WTC11 (cell line): ENCODE results near the gene PKHD1. TPM values are rescaled to one million over a fixed set of nuclear protein-coding genes. Genes with fewer than 3 reads are reported as not detected.

Source experiments
- ATAC-seq: fragments of 200-7000 bp; cut with Tn5 transposase; 2 replicates; pipeline ENCODE4 v1.10.0; 2021; ENCODE audit warnings: mild to moderate bottlenecking, moderate library complexity
- CTCF ChIA-PET: fragments of 300-600 bp; sonication (Branson Sonifier 250); formaldehyde crosslinking; loops from one replicate; lab custom pipeline; 2021; ENCODE audit warnings: antibody characterized with exemption; lab: Charles Lee
- POLR2A ChIA-PET: fragments of 350-600 bp; sonication (Branson Sonifier 250); formaldehyde crosslinking; loops from one replicate; lab custom pipeline; 2021; ENCODE audit warnings: antibody characterized with exemption; lab: Charles Lee
- DNase-seq: peaks from one replicate; pipeline ENCODE4 v3.0.0; 2021; ENCODE audit warnings: low spot score
- H3K27ac Mint-ChIP-seq: 2 replicates; pipeline ENCODE4 v1.8.0; 2021; ENCODE audit warnings: mixed read lengths
- H3K27me3 Mint-ChIP-seq: 2 replicates; pipeline ENCODE4 v1.8.0; 2021; ENCODE audit warnings: low read depth, mild to moderate bottlenecking, moderate library complexity, mixed read lengths
- H3K36me3 Mint-ChIP-seq: 2 replicates; pipeline ENCODE4 v1.8.0; 2021; ENCODE audit warnings: mixed read lengths
- H3K4me1 Mint-ChIP-seq: 2 replicates; pipeline ENCODE4 v1.8.0; 2022; ENCODE audit warnings: mixed read lengths
- H3K4me3 Mint-ChIP-seq: 2 replicates; pipeline ENCODE4 v1.8.0; 2021; ENCODE audit warnings: mild to moderate bottlenecking, moderate library complexity, mixed read lengths
- H3K9me3 Mint-ChIP-seq: 2 replicates; pipeline ENCODE4 v1.8.0; 2021; ENCODE audit warnings: mixed read lengths
- AFF4 ChIP-seq: sonication (generic); formaldehyde crosslinking; IDR thresholded peaks from 2 replicates; pipeline ENCODE4 v1.8.1; 2023; ENCODE audit warnings: mild to moderate bottlenecking, missing genetic modification reagents, borderline replicate concordance
- AR ChIP-seq: fragments of 250-450 bp; sonication (Bioruptor Pico); IDR thresholded peaks from 2 replicates; pipeline ENCODE4 v1.9.0; 2021; ENCODE audit warnings: mild to moderate bottlenecking
- ATF3 ChIP-seq: sonication (generic); formaldehyde crosslinking; conservative IDR thresholded peaks from 2 replicates; pipeline ENCODE4 v1.8.1; 2022; ENCODE audit warnings: mild to moderate bottlenecking, missing genetic modification reagents
- CBFB ChIP-seq: sonication (generic); formaldehyde crosslinking; IDR thresholded peaks from 2 replicates; pipeline ENCODE4 v1.8.1; 2022; ENCODE audit warnings: mild to moderate bottlenecking, low read depth, missing genetic modification reagents
- CREM ChIP-seq: sonication (generic); formaldehyde crosslinking; IDR thresholded peaks from 2 replicates; pipeline ENCODE4 v1.8.1; 2022; ENCODE audit warnings: mild to moderate bottlenecking, missing genetic modification reagents, moderate library complexity
- GTF2I ChIP-seq: fragments of 250-450 bp; sonication (Bioruptor Pico); conservative IDR thresholded peaks from 2 replicates; pipeline ENCODE4 v1.4.0; 2021; ENCODE audit warnings: mild to moderate bottlenecking
- MYBL2 ChIP-seq: sonication (generic); formaldehyde crosslinking; IDR thresholded peaks from 2 replicates; pipeline ENCODE4 v1.8.1; 2023; ENCODE audit warnings: mild to moderate bottlenecking, moderate library complexity, missing genetic modification reagents
- RORB ChIP-seq: fragments of 250-450 bp; sonication (Bioruptor Pico); IDR thresholded peaks from 2 replicates; pipeline ENCODE4 v1.9.0; 2021; ENCODE audit warnings: mild to moderate bottlenecking
- STAT6 ChIP-seq: sonication (generic); formaldehyde crosslinking; conservative IDR thresholded peaks from 2 replicates; pipeline ENCODE4 v1.8.1; 2023; ENCODE audit warnings: mild to moderate bottlenecking, low read depth, missing genetic modification reagents, moderate library complexity
- ZNF219 ChIP-seq: sonication (generic); formaldehyde crosslinking; IDR thresholded peaks from 2 replicates; pipeline ENCODE4 v1.8.0; 2023; ENCODE audit warnings: missing genetic modification reagents, mild to moderate bottlenecking, borderline replicate concordance
- ZNF317 ChIP-seq: sonication (generic); formaldehyde crosslinking; IDR thresholded peaks from 2 replicates; pipeline ENCODE4 v1.8.1; 2023; ENCODE audit warnings: low read depth, mild to moderate bottlenecking, moderate library complexity, missing genetic modification reagents, borderline replicate concordance
- ZNF423 ChIP-seq: fragments of 250-450 bp; sonication (Bioruptor Pico); IDR thresholded peaks from 2 replicates; pipeline ENCODE4 v2.1.2; 2022; ENCODE audit warnings: mild to moderate bottlenecking, moderate library complexity
- ZNF532 ChIP-seq: fragments of 250-450 bp; sonication (Bioruptor Pico); IDR thresholded peaks from 2 replicates; pipeline ENCODE4 v1.9.0; 2021; ENCODE audit warnings: mild to moderate bottlenecking, borderline replicate concordance
- total RNA-seq: library from RNA; stranded (reverse); gene quantifications from 3 replicates; pipeline ENCODE4 v1.2.3, GENCODE V29; 2021

PKHD1 gene
- total RNA-seq, 1 experiment from 2014 or later = 0.15 TPM

GRCh38 chr6:51962354-51962753 lies 125.1 kb downstream of the PKHD1 start:
- ATAC-seq (no peak), DNase-seq (no peak)
- H3K36me3 Mint-ChIP-seq = no peaks in the 10 kb centered on the region
- H3K4me1 Mint-ChIP-seq = no peaks in the 10 kb centered on the region; the same call in 1 of the 2 replicates
- no peak overlapping the region for H3K27ac Mint-ChIP-seq
- H3K4me3 Mint-ChIP-seq = no peak overlapping the region
- ChIA-PET POLR2A (no interaction called here), CTCF (interaction anchor here (0.6 to 1.3 kb wide), 3 partner anchors 28 to 321 kb away, joined by 3 to 4 read pairs (median 4); no protein-coding TSS in a partner anchor)
- TF ChIP-seq ATF3 (CRISPR knock-in tag) = no peak
- TF ChIP-seq ZNF423 = no peak
- no peak for TF ChIP-seq ZNF532
- TF ChIP-seq AR (CRISPR knock-in tag) = no peak
- TF ChIP-seq MYBL2 (CRISPR knock-in tag) = no peak
- TF ChIP-seq GTF2I (CRISPR knock-in tag) = no peak
- no peak for TF ChIP-seq CBFB (CRISPR knock-in tag)
- no peak for TF ChIP-seq AFF4
- no peak for TF ChIP-seq ZNF317
- TF ChIP-seq CREM (CRISPR knock-in tag) = no peak
- no peaks in the 10 kb centered on the region; the same call in 1 of the 2 replicates for H3K27me3 Mint-ChIP-seq
- H3K9me3 Mint-ChIP-seq = peaks cover 6% of the 10 kb centered on the region

- no peaks in the 10 kb centered on the region; the same call in 1 of the 2 replicates for H3K27me3 Mint-ChIP-seq
- CTCF ChIA-PET = interaction anchor here (0.6 to 2.4 kb wide), 31 partner anchors 8 to 1118 kb away, joined by 3 to 24 read pairs (median 4); no protein-coding TSS in a partner anchor
- no peaks in the 10 kb centered on the region; the same call in 1 of the 2 replicates for H3K4me1 Mint-ChIP-seq
- no peaks in the 10 kb centered on the region for H3K9me3 Mint-ChIP-seq
- H3K36me3 Mint-ChIP-seq = no peaks in the 10 kb centered on the region
- H3K4me3 Mint-ChIP-seq = no peak overlapping the region
- DNase-seq (no peak), ATAC-seq (no peak)
- POLR2A ChIA-PET = no interaction called here
- H3K27ac Mint-ChIP-seq = no peak overlapping the region
- no peak for TF ChIP-seq RORB (CRISPR knock-in tag)
- no peak for TF ChIP-seq AR (CRISPR knock-in tag)
- TF ChIP-seq ZNF219 (CRISPR knock-in tag) = no peak
- TF ChIP-seq ZNF423 = no peak
- no peak for TF ChIP-seq STAT6 (CRISPR knock-in tag)
These were observed 127.0 kb downstream of the PKHD1 start for GRCh38 chr6:51960419-51960818.
